A673 (cell line): ENCODE results near the gene OXGR1. TPM values are rescaled to one million over a fixed set of nuclear protein-coding genes. Genes with fewer than 3 reads are reported as not detected.

Experiments
- BruUV-seq: library from RNA; stranded (reverse); fragments of 400-500 nt; replicated peaks from 2 replicates; lab custom pipeline; 2021; lab: Mats Ljungman, UMichigan
- CTCF ChIA-PET: fragments of 300-600 bp; sonication (Branson Sonifier 250); formaldehyde crosslinking; loops from one replicate; lab custom pipeline; 2022; ENCODE audit warnings: antibody characterized with exemption; lab: Charles Lee
- POLR2A ChIA-PET: fragments of 300-600 bp; sonication (Branson Sonifier 250); formaldehyde crosslinking; loops from one replicate; lab custom pipeline; 2022; ENCODE audit warnings: antibody characterized with exemption; ENCODE audit not compliant: low non-redundant PET; lab: Charles Lee
- DNase-seq: peaks from one replicate; pipeline ENCODE4 v3.0.0-alpha.2; 2015; ENCODE audit warnings: low spot score
- H3K27ac ChIP-seq: fragments of 200-600 bp; sonication (generic); 2 replicates; pipeline ENCODE4 v1.5.1; 2016; ENCODE audit warnings: mixed run types, low read depth, mild to moderate bottlenecking, mixed read lengths, antibody characterized with exemption, low read length; ENCODE audit not compliant: poor library complexity, severe bottlenecking
- H3K27me3 ChIP-seq: fragments of 200-600 bp; sonication (generic); replicated peaks from 2 replicates; pipeline ENCODE4 v1.6.1; 2017; ENCODE audit warnings: mixed run types, low read depth, mild to moderate bottlenecking, mixed read lengths, antibody characterized with exemption, low read length; ENCODE audit not compliant: insufficient read depth, poor library complexity
- H3K36me3 ChIP-seq: fragments of 200-600 bp; sonication (generic); 2 replicates; pipeline ENCODE4 v1.6.1; 2016; ENCODE audit warnings: mixed run types, mild to moderate bottlenecking, mixed read lengths, antibody characterized with exemption, low read length; ENCODE audit not compliant: insufficient read depth, poor library complexity, severe bottlenecking
- H3K4me1 ChIP-seq: fragments of 200-600 bp; sonication (generic); 2 replicates; pipeline ENCODE4 v1.6.1; 2017; ENCODE audit warnings: mixed run types, mild to moderate bottlenecking, mixed read lengths, antibody characterized with exemption, low read length; ENCODE audit not compliant: insufficient read depth, poor library complexity, severe bottlenecking
- H3K4me3 ChIP-seq: fragments of 200-600 bp; sonication (generic); 2 replicates; pipeline ENCODE4 v1.5.1; 2016; ENCODE audit warnings: low read depth, mixed run types, mild to moderate bottlenecking, mixed read lengths, low read length; ENCODE audit not compliant: poor library complexity, severe bottlenecking
- H3K9me3 ChIP-seq: fragments of 200-600 bp; sonication (generic); 2 replicates; pipeline ENCODE4 v1.6.1; 2016; ENCODE audit warnings: mixed run types, low read depth, mild to moderate bottlenecking, mixed read lengths, antibody characterized with exemption, low read length; ENCODE audit not compliant: poor library complexity, severe bottlenecking
- EZH2 ChIP-seq: fragments of 200-600 bp; sonication (generic); IDR thresholded peaks from 2 replicates; pipeline ENCODE4 v1.6.1; 2017; ENCODE audit warnings: borderline replicate concordance, low read depth, mild to moderate bottlenecking, mixed read lengths, antibody characterized with exemption, low read length; ENCODE audit not compliant: poor library complexity, severe bottlenecking
- intact Hi-C: fragments of 100-400 bp; cut with micrococcal nuclease; formaldehyde crosslinking; loops from one replicate; pipeline ENCODE4 v1.10.0; 2022; ENCODE audit not compliant: unreplicated experiment
- total RNA-seq: library from RNA; stranded (reverse); gene quantifications from 2 replicates; pipeline ENCODE4 v1.2.3, GENCODE V29; 2021
- TF ChIP-seq, protein P1 (sequence below): fragments of 300-800, 200-600 bp; sonication (generic); conservative IDR thresholded peaks from 2 replicates; pipeline ENCODE4 v1.5.1; 2017; ENCODE audit warnings: low read depth, mild to moderate bottlenecking, antibody characterized with exemption, low read length, moderate library complexity, mixed read lengths

The OXGR1 gene
- total RNA-seq, 1 experiment from 2014 or later = not detected

GRCh38 chr13:97017322-97017721 lies 23.0 kb upstream of the OXGR1 start:
- Histone ChIP-seq H3K27ac (no peak overlapping the region), H3K4me3 (no peak overlapping the region), H3K36me3 (no peaks in the 10 kb centered on the region), H3K4me1 (no peaks in the 10 kb centered on the region), H3K9me3 (no peaks in the 10 kb centered on the region), H3K27me3 (peaks cover 57% of the 10 kb centered on the region)
- BruUV-seq = no TSS peak
- TF ChIP-seq, protein P1, sequence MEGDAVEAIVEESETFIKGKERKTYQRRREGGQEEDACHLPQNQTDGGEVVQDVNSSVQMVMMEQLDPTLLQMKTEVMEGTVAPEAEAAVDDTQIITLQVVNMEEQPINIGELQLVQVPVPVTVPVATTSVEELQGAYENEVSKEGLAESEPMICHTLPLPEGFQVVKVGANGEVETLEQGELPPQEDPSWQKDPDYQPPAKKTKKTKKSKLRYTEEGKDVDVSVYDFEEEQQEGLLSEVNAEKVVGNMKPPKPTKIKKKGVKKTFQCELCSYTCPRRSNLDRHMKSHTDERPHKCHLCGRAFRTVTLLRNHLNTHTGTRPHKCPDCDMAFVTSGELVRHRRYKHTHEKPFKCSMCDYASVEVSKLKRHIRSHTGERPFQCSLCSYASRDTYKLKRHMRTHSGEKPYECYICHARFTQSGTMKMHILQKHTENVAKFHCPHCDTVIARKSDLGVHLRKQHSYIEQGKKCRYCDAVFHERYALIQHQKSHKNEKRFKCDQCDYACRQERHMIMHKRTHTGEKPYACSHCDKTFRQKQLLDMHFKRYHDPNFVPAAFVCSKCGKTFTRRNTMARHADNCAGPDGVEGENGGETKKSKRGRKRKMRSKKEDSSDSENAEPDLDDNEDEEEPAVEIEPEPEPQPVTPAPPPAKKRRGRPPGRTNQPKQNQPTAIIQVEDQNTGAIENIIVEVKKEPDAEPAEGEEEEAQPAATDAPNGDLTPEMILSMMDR = no peak
- no peak for TF ChIP-seq EZH2
- ChIA-PET POLR2A (no interaction called here), CTCF (no interaction called here)
- DNase-seq = no peak
- intact Hi-C loops = loop anchor here (5.0 kb wide), 1 partner anchor 785 kb away; no protein-coding TSS in a partner anchor

- Histone ChIP-seq H3K4me3 (no peak overlapping the region), H3K4me1 (no peaks in the 10 kb centered on the region), H3K36me3 (no peaks in the 10 kb centered on the region), H3K9me3 (no peaks in the 10 kb centered on the region), H3K27ac (no peak overlapping the region), H3K27me3 (peaks cover 44% of the 10 kb centered on the region)
- ChIA-PET POLR2A (no interaction called here), CTCF (interaction anchor here (0.7 kb wide), 1 partner anchor 18 kb away, joined by 3 read pairs; no protein-coding TSS in a partner anchor)
- no peak for TF ChIP-seq EZH2
- TF ChIP-seq, protein P1 = no peak
- no peak for DNase-seq
- BruUV-seq = no TSS peak
- intact Hi-C loops = loop anchor here (5.0 kb wide), 1 partner anchor 786 kb away; no protein-coding TSS in a partner anchor
Observed at GRCh38 chr13:97015661-97016350, 21.5 kb upstream of the OXGR1 start.

DNA sequence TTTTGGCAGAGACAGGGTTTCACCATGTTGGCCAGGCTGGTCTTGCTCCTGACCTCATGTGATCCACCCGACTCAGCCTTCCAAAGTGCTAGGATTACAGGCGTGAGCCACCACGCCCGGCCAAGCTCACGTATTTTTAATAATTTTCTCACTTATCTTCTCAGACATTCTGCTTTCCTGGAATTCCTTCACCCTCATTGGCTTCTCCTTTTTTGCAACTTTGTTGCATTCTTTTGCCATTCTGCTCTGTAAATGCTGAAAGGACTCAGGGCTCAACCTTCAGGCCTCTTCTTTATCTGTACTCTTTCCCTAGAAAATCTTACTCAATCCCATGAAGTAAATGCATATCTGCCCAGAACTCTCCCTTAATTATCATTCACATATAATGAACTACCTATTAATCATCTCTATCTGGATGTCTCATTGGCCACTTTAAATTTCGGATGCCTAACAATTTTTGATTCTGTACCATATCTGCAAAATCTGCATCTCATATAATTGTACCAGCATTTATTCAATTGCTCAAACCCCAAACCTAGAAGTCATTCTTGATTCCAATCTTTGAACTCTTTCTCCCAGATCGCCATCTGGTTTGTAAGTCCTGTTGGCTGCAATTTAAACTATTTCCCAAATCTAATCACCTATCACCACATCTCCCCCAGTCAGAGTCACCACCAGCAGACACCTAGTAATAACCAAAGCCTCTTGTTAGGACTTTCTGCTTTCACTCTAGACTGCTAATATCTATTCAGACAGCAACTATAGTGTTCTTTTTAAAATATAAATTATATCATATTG lies 18.2 kb upstream of the OXGR1 start:
- DNase-seq = no peak
- no peak overlapping the region for H3K27ac ChIP-seq
- peaks cover 31% of the 10 kb centered on the region for H3K27me3 ChIP-seq
- BruUV-seq = no TSS peak
- ChIA-PET POLR2A (no interaction called here), CTCF (no interaction called here)
- no peak overlapping the region for H3K4me3 ChIP-seq
- H3K4me1 ChIP-seq = no peaks in the 10 kb centered on the region
- H3K36me3 ChIP-seq = no peaks in the 10 kb centered on the region
- intact Hi-C loops = no loop called here
- TF ChIP-seq, protein P1 = no peak
- TF ChIP-seq EZH2 = no peak
- no peaks in the 10 kb centered on the region for H3K9me3 ChIP-seq
